ENCODE data around the gene SEMA5A.

DNA sequence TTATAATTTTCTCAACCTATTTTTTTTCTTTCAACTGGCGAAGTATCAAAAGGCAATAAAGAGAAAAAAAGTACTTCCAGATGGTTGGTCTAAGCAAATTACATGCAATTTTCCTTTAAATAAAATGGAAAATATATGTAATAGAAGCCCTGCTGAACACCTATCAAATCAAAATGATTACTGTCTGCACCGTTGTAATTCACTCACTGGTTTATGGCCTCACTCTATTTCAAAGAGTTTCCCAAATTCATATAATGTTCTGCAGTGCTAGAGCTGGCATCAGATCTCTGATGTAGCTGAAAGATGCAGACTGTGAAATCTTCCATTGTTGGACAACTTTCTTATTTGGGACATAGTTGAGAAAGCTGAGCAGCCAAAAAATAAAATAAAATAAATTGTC, 130.3 kb downstream of the SEMA5A start:
- TF ChIP-seq, protein P1, sequence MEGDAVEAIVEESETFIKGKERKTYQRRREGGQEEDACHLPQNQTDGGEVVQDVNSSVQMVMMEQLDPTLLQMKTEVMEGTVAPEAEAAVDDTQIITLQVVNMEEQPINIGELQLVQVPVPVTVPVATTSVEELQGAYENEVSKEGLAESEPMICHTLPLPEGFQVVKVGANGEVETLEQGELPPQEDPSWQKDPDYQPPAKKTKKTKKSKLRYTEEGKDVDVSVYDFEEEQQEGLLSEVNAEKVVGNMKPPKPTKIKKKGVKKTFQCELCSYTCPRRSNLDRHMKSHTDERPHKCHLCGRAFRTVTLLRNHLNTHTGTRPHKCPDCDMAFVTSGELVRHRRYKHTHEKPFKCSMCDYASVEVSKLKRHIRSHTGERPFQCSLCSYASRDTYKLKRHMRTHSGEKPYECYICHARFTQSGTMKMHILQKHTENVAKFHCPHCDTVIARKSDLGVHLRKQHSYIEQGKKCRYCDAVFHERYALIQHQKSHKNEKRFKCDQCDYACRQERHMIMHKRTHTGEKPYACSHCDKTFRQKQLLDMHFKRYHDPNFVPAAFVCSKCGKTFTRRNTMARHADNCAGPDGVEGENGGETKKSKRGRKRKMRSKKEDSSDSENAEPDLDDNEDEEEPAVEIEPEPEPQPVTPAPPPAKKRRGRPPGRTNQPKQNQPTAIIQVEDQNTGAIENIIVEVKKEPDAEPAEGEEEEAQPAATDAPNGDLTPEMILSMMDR (IDR thresholded peaks at IDR 0.05; ENCODE audit: insufficient read depth, low read depth, low read length): no peak
- no peak for TF ChIP-seq EZH2 (IDR thresholded peaks at IDR 0.05; ENCODE audit: insufficient read depth, low read length)

Measured in astrocyte (in vitro differentiated cells and primary cell).